ENCODE measurements around the gene TIGD3. TPM values are rescaled to one million over a fixed set of nuclear protein-coding genes. Genes with fewer than 3 reads are reported as not detected.
A peak's percentile ranks its signal among the peaks of the same experiment; 100 is the strongest.

TIGD3 gene
- total and polyA plus RNA-seq, 9 of the 15 experiments (the other 6 are each of a cell fraction or from before 2014, with no cell fraction given): 0.06 to 1.3 (median 0.56) TPM

DNA sequence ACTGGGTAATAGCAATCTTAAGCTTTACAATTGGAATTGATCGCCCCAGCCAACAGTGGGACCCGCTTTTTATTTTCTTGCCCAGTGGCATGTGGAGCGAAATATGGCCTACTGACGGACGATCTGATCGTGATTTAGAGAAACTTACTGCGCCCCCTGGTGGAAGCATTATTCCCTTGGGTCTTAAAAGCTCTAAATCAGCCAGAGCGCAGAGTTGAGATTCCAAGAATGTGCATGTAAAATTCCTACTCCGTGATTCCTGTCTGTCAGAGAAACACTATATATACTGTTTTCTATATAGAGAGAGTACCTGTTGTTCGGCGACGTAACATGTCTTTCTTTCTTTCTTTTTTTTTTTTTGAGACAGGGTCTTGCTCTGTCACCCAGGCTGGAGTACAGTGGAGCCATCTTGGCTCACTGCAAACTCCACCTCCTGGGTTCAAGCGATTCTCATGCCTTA, 24.6 kb upstream of the TIGD3 start (continued):
- TF ChIP-seq, protein P1, sequence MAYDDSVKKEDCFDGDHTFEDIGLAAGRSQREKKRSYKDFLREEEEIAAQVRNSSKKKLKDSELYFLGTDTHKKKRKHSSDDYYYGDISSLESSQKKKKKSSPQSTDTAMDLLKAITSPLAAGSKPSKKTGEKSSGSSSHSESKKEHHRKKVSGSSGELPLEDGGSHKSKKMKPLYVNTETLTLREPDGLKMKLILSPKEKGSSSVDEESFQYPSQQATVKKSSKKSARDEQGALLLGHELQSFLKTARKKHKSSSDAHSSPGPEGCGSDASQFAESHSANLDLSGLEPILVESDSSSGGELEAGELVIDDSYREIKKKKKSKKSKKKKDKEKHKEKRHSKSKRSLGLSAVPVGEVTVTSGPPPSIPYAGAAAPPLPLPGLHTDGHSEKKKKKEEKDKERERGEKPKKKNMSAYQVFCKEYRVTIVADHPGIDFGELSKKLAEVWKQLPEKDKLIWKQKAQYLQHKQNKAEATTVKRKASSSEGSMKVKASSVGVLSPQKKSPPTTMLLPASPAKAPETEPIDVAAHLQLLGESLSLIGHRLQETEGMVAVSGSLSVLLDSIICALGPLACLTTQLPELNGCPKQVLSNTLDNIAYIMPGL (CRISPR knock-in tag; IDR thresholded peaks at IDR 0.05): no peak
- TF ChIP-seq FOS (IDR thresholded peaks at IDR 0.05; ENCODE audit: extremely low read depth, insufficient read length) (no peak), ZNF124 (CRISPR knock-in tag; IDR thresholded peaks at IDR 0.05) (no peak), MAFK (IDR thresholded peaks at IDR 0.05; ENCODE audit: low read length) (no peak), KLF13 (tag; IDR thresholded peaks at IDR 0.05; ENCODE audit: borderline replicate concordance, low read depth) (no peak), PHF8 (IDR thresholded peaks at IDR 0.05; ENCODE audit: borderline replicate concordance, low read length) (no peak), MAFG (tag; conservative IDR thresholded peaks at IDR 0.05) (no peak), VEZF1 (CRISPR knock-in tag; IDR thresholded peaks at IDR 0.05) (no peak), MNT (conservative IDR thresholded peaks at IDR 0.05) (0 out of 4 replicates have a peak, but pooled peaks of 1 of the 2 experiments have one; percentile 31), GABPA (tag; conservative IDR thresholded peaks at IDR 0.05; ENCODE audit: low read depth) (no peak), YY1 (IDR thresholded peaks at IDR 0.05; ENCODE audit: borderline replicate concordance in 1 of 3, control insufficient read depth in 1 of 3, extremely low read depth in 1 of 3, insufficient read depth in 3 of 3, insufficient read length in 1 of 3, insufficient replicate concordance in 2 of 3, low read depth in 1 of 3, low read length in 2 of 3) (peak in 1 of 3 experiments; percentile 78), NCOA1 (IDR thresholded peaks at IDR 0.05; ENCODE audit: low read depth) (no peak), SNAPC5 (CRISPR knock-in tag; IDR thresholded peaks at IDR 0.05) (no peak)
- TF ChIP-seq, protein P2, sequence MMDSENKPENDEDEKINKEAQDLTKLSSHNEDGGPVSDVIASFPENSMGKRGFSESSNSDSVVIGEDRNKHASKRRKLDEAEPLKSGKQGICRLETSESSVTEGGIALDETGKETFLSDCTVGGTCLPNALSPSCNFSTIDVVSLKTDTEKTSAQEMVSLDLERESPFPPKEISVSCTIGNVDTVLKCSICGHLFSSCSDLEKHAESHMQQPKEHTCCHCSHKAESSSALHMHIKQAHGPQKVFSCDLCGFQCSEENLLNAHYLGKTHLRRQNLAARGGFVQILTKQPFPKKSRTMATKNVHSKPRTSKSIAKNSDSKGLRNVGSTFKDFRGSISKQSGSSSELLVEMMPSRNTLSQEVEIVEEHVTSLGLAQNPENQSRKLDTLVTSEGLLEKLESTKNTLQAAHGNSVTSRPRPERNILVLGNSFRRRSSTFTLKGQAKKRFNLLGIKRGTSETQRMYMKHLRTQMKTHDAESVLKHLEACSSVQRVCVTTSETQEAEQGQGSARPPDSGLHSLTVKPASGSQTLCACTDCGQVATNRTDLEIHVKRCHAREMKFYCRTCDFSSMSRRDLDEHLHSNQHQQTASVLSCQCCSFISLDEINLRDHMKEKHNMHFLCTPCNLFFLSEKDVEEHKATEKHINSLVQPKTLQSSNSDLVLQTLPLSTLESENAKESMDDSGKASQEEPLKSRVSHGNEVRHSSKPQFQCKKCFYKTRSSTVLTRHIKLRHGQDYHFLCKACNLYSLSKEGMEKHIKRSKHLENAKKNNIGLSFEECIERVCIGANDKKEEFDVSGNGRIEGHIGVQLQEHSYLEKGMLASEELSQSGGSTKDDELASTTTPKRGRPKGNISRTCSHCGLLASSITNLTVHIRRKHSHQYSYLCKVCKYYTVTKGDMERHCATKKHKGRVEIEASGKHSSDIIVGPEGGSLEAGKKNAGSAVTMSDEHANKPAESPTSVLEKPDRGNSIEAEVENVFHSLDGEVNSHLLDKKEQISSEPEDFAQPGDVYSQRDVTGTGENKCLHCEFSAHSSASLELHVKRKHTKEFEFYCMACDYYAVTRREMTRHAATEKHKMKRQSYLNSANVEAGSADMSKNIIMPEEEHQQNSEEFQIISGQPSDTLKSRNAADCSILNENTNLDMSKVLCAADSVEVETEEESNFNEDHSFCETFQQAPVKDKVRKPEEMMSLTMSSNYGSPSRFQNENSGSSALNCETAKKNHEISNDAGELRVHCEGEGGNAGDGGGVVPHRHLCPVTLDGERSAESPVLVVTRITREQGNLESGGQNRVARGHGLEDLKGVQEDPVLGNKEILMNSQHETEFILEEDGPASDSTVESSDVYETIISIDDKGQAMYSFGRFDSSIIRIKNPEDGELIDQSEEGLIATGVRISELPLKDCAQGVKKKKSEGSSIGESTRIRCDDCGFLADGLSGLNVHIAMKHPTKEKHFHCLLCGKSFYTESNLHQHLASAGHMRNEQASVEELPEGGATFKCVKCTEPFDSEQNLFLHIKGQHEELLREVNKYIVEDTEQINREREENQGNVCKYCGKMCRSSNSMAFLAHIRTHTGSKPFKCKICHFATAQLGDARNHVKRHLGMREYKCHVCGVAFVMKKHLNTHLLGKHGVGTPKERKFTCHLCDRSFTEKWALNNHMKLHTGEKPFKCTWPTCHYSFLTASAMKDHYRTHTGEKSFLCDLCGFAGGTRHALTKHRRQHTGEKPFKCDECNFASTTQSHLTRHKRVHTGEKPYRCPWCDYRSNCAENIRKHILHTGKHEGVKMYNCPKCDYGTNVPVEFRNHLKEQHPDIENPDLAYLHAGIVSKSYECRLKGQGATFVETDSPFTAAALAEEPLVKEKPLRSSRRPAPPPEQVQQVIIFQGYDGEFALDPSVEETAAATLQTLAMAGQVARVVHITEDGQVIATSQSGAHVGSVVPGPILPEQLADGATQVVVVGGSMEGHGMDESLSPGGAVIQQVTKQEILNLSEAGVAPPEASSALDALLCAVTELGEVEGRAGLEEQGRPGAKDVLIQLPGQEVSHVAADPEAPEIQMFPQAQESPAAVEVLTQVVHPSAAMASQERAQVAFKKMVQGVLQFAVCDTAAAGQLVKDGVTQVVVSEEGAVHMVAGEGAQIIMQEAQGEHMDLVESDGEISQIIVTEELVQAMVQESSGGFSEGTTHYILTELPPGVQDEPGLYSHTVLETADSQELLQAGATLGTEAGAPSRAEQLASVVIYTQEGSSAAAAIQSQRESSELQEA (IDR thresholded peaks at IDR 0.05; ENCODE audit: low read depth): no peak
